ENCODE results near the gene ZMIZ1. TPM values are rescaled to one million over a fixed set of nuclear protein-coding genes. Genes with fewer than 3 reads are reported as not detected.

The ZMIZ1 gene
- total RNA-seq, 1 experiment from 2014 or later = 42.3 TPM

- CTCF ChIA-PET = interaction anchor here (0.6 to 0.7 kb wide), 3 partner anchors 9 to 64 kb away, joined by 3 to 7 read pairs (median 4); no protein-coding TSS in a partner anchor
- no peaks in the 10 kb centered on the region for H3K27me3 ChIP-seq (replicated peaks; ENCODE audit: control insufficient read depth, insufficient read depth, low read length)
- POLR2A ChIA-PET = no interaction called here
- no peak overlapping the region for H3K27ac Mint-ChIP-seq (ENCODE audit: unreplicated experiment)
- H3K36me3 Mint-ChIP-seq (ENCODE audit: insufficient read depth, unreplicated experiment) = peaks cover 33% of the 10 kb centered on the region
- H3K4me3 Mint-ChIP-seq (ENCODE audit: unreplicated experiment) = no peak overlapping the region
- DNase-seq = no peak
- no peaks in the 10 kb centered on the region for H3K9me3 ChIP-seq
- peaks cover 6% of the 10 kb centered on the region for H3K4me1 Mint-ChIP-seq (ENCODE audit: low read depth, unreplicated experiment)
- no peaks in the 10 kb centered on the region for H3K27me3 Mint-ChIP-seq (ENCODE audit: insufficient read depth, unreplicated experiment)
- no peaks in the 10 kb centered on the region for H3K9me3 Mint-ChIP-seq (ENCODE audit: unreplicated experiment)
- H3K4me1 ChIP-seq = no peaks in the 10 kb centered on the region
- intact Hi-C loops (cut with micrococcal nuclease; ENCODE audit: unreplicated experiment) = no loop called here
- H3K36me3 ChIP-seq (ENCODE audit: control insufficient read depth, insufficient read depth, low read length) = peaks cover 9% of the 10 kb centered on the region
- BruUV-seq (replicated peaks) = no TSS peak
- H3K4me3 ChIP-seq (ENCODE audit: low read depth, low read length) = no peak overlapping the region
- TF ChIP-seq CTCF (IDR thresholded peaks at IDR 0.05; ENCODE audit: insufficient read depth in 1 of 2, low read depth in 1 of 2, low read length in 1 of 2, severe bottlenecking in 1 of 2, unreplicated experiment in 1 of 2) = no peak
Measured at GRCh38 chr10:79201706-79202105, 132.9 kb downstream of the ZMIZ1 start.

- no peaks in the 10 kb centered on the region for H3K9me3 Mint-ChIP-seq (ENCODE audit: unreplicated experiment)
- H3K27me3 Mint-ChIP-seq (ENCODE audit: insufficient read depth, unreplicated experiment) = no peaks in the 10 kb centered on the region
- intact Hi-C loops (cut with micrococcal nuclease; ENCODE audit: unreplicated experiment) = no loop called here
- peaks cover 33% of the 10 kb centered on the region for H3K36me3 Mint-ChIP-seq (ENCODE audit: insufficient read depth, unreplicated experiment)
- no peak overlapping the region for H3K4me3 Mint-ChIP-seq (ENCODE audit: unreplicated experiment)
- no TSS peak for BruUV-seq (replicated peaks)
- TF ChIP-seq CTCF (IDR thresholded peaks at IDR 0.05; ENCODE audit: insufficient read depth in 1 of 2, low read depth in 1 of 2, low read length in 1 of 2, severe bottlenecking in 1 of 2, unreplicated experiment in 1 of 2) = peak in 1 of 2 experiments; percentile 53
- ChIA-PET CTCF (interaction anchor here (0.6 to 1.0 kb wide), 4 partner anchors 10 to 135 kb away, joined by 3 to 7 read pairs (median 3); no protein-coding TSS in a partner anchor), POLR2A (no interaction called here)
- H3K4me1 ChIP-seq = no peaks in the 10 kb centered on the region
- DNase-seq = peak in 1 of 2 experiments; percentile 54
- no peaks in the 10 kb centered on the region for H3K9me3 ChIP-seq
- no peak overlapping the region for H3K27ac Mint-ChIP-seq (ENCODE audit: unreplicated experiment)
- H3K36me3 ChIP-seq (ENCODE audit: control insufficient read depth, insufficient read depth, low read length) = peaks cover 9% of the 10 kb centered on the region
- no peaks in the 10 kb centered on the region for H3K27me3 ChIP-seq (replicated peaks; ENCODE audit: control insufficient read depth, insufficient read depth, low read length)
- no peak overlapping the region for H3K4me3 ChIP-seq (ENCODE audit: low read depth, low read length)
- H3K4me1 Mint-ChIP-seq (ENCODE audit: low read depth, unreplicated experiment) = peaks cover 6% of the 10 kb centered on the region
Measured at GRCh38 chr10:79202188-79203013, 133.6 kb downstream of the ZMIZ1 start.

GRCh38 chr10:79203014-79203644 is 134.4 kb downstream of the ZMIZ1 start:
- Mint-ChIP-seq H3K27ac (ENCODE audit: unreplicated experiment) (no peak overlapping the region), H3K27me3 (ENCODE audit: insufficient read depth, unreplicated experiment) (no peaks in the 10 kb centered on the region), H3K4me1 (ENCODE audit: low read depth, unreplicated experiment) (peaks cover 6% of the 10 kb centered on the region), H3K9me3 (ENCODE audit: unreplicated experiment) (no peaks in the 10 kb centered on the region), H3K4me3 (ENCODE audit: unreplicated experiment) (no peak overlapping the region), H3K36me3 (ENCODE audit: insufficient read depth, unreplicated experiment) (peaks cover 29% of the 10 kb centered on the region)
- no peak overlapping the region for H3K4me3 ChIP-seq (ENCODE audit: low read depth, low read length)
- BruUV-seq (replicated peaks) = no TSS peak
- ChIA-PET POLR2A (no interaction called here), CTCF (interaction anchor here (0.6 to 1.9 kb wide), 3 partner anchors 8 to 136 kb away, joined by 3 to 8 read pairs (median 3); no protein-coding TSS in a partner anchor)
- H3K27me3 ChIP-seq (replicated peaks; ENCODE audit: control insufficient read depth, insufficient read depth, low read length) = no peaks in the 10 kb centered on the region
- intact Hi-C loops (cut with micrococcal nuclease; ENCODE audit: unreplicated experiment) = no loop called here
- no peaks in the 10 kb centered on the region for H3K9me3 ChIP-seq
- no peak for TF ChIP-seq CTCF (IDR thresholded peaks at IDR 0.05; ENCODE audit: insufficient read depth in 1 of 2, low read depth in 1 of 2, low read length in 1 of 2, severe bottlenecking in 1 of 2, unreplicated experiment in 1 of 2)
- no peaks in the 10 kb centered on the region for H3K4me1 ChIP-seq
- peaks cover 9% of the 10 kb centered on the region for H3K36me3 ChIP-seq (ENCODE audit: control insufficient read depth, insufficient read depth, low read length)
- DNase-seq = no peak

Data from Caco-2 (cell line).